HepG2 (cell line): ENCODE data around the gene DEPDC5. TPM values are rescaled to one million over a fixed set of nuclear protein-coding genes. Genes with fewer than 3 reads are reported as not detected.

Source experiments
- ATAC-seq: fragments of 200-7000 bp; cut with Tn5 transposase; 3 replicates; pipeline ENCODE4 v1.9.1; 2020; ENCODE audit warnings: mild to moderate bottlenecking, moderate library complexity
- BruUV-seq: library from RNA; stranded (reverse); fragments of 400-500 nt; replicated peaks from 2 replicates; lab custom pipeline; 2021; lab: Mats Ljungman, UMichigan
- CTCF ChIA-PET: fragments of 300-600 bp; formaldehyde crosslinking; extraction: SDS; loops from one replicate; lab custom pipeline; 2021; ENCODE audit warnings: low total read pairs, inconsistent platforms, low intra/inter-chr PET ratio; lab: Yijun Ruan, JAX
- POLR2A ChIA-PET: fragments of 350-600 bp; sonication (Branson Sonifier 250); formaldehyde crosslinking; loops from one replicate; lab custom pipeline; 2020; ENCODE audit warnings: antibody characterized with exemption, inconsistent platforms; lab: Yijun Ruan, JAX
- DNase-seq: peaks from one replicate; pipeline ENCODE4 v3.0.0-alpha.2; 2015; ENCODE audit warnings: low spot score
- FAIRE-seq: peaks from 3 replicates; lab custom pipeline; 2011; peaks lifted over from hg19 to GRCh38; lab: Jason Lieb, UNC
- H2AFZ ChIP-seq: one replicate; pipeline ENCODE4 v1.6.1; 2011; ENCODE audit warnings: low read length, inconsistent platforms
- H3K27ac ChIP-seq: fragments of 300-600 bp; 3 replicates; pipeline ENCODE4 v1.8.0; 2011; ENCODE audit warnings: mixed run types, mild to moderate bottlenecking, mixed read lengths, low read length, inconsistent platforms; ENCODE audit not compliant: insufficient read depth; ENCODE audit errors: extremely low read length
- H3K27me3 ChIP-seq, 2 experiments: fragments of 200-600 bp in 1 of 2; 2 replicates in 1 of 2; 3 replicates in 1 of 2; pipeline versions ENCODE4 v1.6.0 to v1.8.0; 2011; ENCODE audit warnings: low read length in 2 of 2, mild to moderate bottlenecking in 2 of 2, moderate library complexity in 2 of 2, inconsistent platforms in 1 of 2; ENCODE audit not compliant: insufficient read depth in 2 of 2, control insufficient read depth in 1 of 2
- H3K36me3 ChIP-seq, 2 experiments: fragments of 200-600 bp in 1 of 2; replicated peaks in 1 of 2; 2 replicates in 1 of 2; 3 replicates in 1 of 2; pipeline versions ENCODE4 v1.5.1 to v1.8.0; 2011; ENCODE audit warnings: low read length in 2 of 2, inconsistent platforms in 1 of 2; ENCODE audit not compliant: insufficient read depth in 2 of 2, control insufficient read depth in 1 of 2
- H3K4me1 ChIP-seq: 2 replicates; pipeline ENCODE4 v1.5.1; 2012; ENCODE audit warnings: low read length, inconsistent platforms; ENCODE audit not compliant: insufficient read depth
- H3K4me2 ChIP-seq: 2 replicates; pipeline ENCODE4 v1.6.0; 2011; ENCODE audit warnings: low read depth, low read length, inconsistent platforms
- H3K4me3 ChIP-seq, 3 experiments: fragments of 200-600 bp in 1 of 3; sonication (generic), shearing (Covaris generic) in 1 of 3; replicated peaks in 1 of 3; 2 replicates each; pipeline ENCODE4 v1.5.1; 2011 to 2016; ENCODE audit warnings: low read length in 3 of 3, inconsistent platforms in 2 of 3, low read depth in 2 of 3, mild to moderate bottlenecking in 2 of 3, control low read depth in 1 of 3, mixed read lengths in 1 of 3; ENCODE audit not compliant: insufficient read depth in 1 of 3
- H3K79me2 ChIP-seq: one replicate; pipeline ENCODE4 v1.6.1; 2011; ENCODE audit warnings: low read length, inconsistent platforms; ENCODE audit not compliant: insufficient read depth
- H3K9ac ChIP-seq: 2 replicates; pipeline ENCODE4 v1.6.0; 2011; ENCODE audit warnings: mild to moderate bottlenecking, low read depth, low read length, inconsistent platforms; ENCODE audit not compliant: insufficient read depth
- H3K9me3 ChIP-seq: 2 replicates; pipeline ENCODE4 v1.5.1; 2012; ENCODE audit warnings: mild to moderate bottlenecking, low read length
- H4K20me1 ChIP-seq: 2 replicates; pipeline ENCODE4 v1.6.0; 2011; ENCODE audit warnings: inconsistent platforms, mild to moderate bottlenecking, low read length, moderate library complexity; ENCODE audit not compliant: insufficient read depth
- CC2D1A ChIP-seq: sonication (generic); formaldehyde crosslinking; IDR thresholded peaks from 2 replicates; pipeline ENCODE4 v1.8.1; 2023; ENCODE audit warnings: mild to moderate bottlenecking, missing genetic modification reagents
- FOXK2 ChIP-seq: fragments of 450-650 bp; IDR thresholded peaks from 2 replicates; pipeline ENCODE4 v1.6.1; 2016
- GATA4 ChIP-seq: sonication (generic); IDR thresholded peaks from 2 replicates; pipeline ENCODE4 v1.6.1; 2016; ENCODE audit warnings: antibody characterized with exemption, low read depth, borderline replicate concordance
- GATAD2A ChIP-seq: IDR thresholded peaks from 2 replicates; pipeline ENCODE4 v1.6.1; 2016
- KLF12 ChIP-seq: sonication (generic); formaldehyde crosslinking; IDR thresholded peaks from 2 replicates; pipeline ENCODE4 v1.4.0; 2020; ENCODE audit warnings: missing genetic modification reagents, borderline replicate concordance
- MTA3 ChIP-seq: sonication (generic); formaldehyde crosslinking; IDR thresholded peaks from 2 replicates; pipeline ENCODE4 v1.4.0; 2020; ENCODE audit warnings: missing genetic modification reagents
- MTF2 ChIP-seq: sonication (generic); formaldehyde crosslinking; IDR thresholded peaks from 2 replicates; pipeline ENCODE4 v1.5.0; 2020; ENCODE audit warnings: missing genetic modification reagents, borderline replicate concordance
- RBM22 ChIP-seq: fragments of 200-400 bp; formaldehyde crosslinking; optimal IDR thresholded peaks from 2 replicates; pipeline ENCODE3; 2017; ENCODE audit warnings: mild to moderate bottlenecking, low read length, moderate library complexity
- SP4 ChIP-seq: sonication (generic); formaldehyde crosslinking; IDR thresholded peaks from 2 replicates; pipeline ENCODE4 v1.8.1; 2023; ENCODE audit warnings: mild to moderate bottlenecking, missing genetic modification reagents
- TAF1 ChIP-seq: sonication (generic); formaldehyde crosslinking; IDR thresholded peaks from 2 replicates; pipeline ENCODE4 v1.4.0; 2020; ENCODE audit warnings: missing genetic modification reagents
- ZNF720 ChIP-seq: sonication (generic); formaldehyde crosslinking; IDR thresholded peaks from 2 replicates; pipeline ENCODE4 v1.4.0; 2020; ENCODE audit warnings: missing genetic modification reagents
- WGBS: methylation state at CpG from one replicate; pipeline ENCODE4 v1.1.6; 2017; ENCODE audit warnings: low lambda C conversion rate; 5-methylcytosine and 5-hydroxymethylcytosine counted together
- in situ Hi-C: cut with HindIII; loops from 2 replicates; pipeline ENCODE4 v1.10.0; 2017; ENCODE audit warnings: low pct_unique_long_range_greater_than_20kb; ENCODE audit not compliant: extremely low pct_ligation_motif_present
- intact Hi-C: fragments of 100-400 bp; cut with micrococcal nuclease; formaldehyde crosslinking; loops from one replicate; pipeline ENCODE4 v1.10.0; 2022; ENCODE audit not compliant: unreplicated experiment
- polyA plus RNA-seq, 8 experiments: library from polyadenylated mRNA; depleted of rRNA in 3 of 8; stranded (reverse) in 7 of 8; unstranded in 1 of 8; fragments of >200 nt; fragmentation: Illumina TruSeq in 4 of 8; extraction: Trizol in 4 of 8; gene quantifications; 2 replicates each; pipeline versions ENCODE4 v1.2.1 to v1.2.3, GENCODE V29; 2011 to 2016; ENCODE audit warnings: low read depth in 4 of 8, missing spikeins in 1 of 8, mixed read lengths in 1 of 8; ENCODE audit not compliant: insufficient read depth in 1 of 8
- total RNA-seq, 5 experiments: library from RNA; depleted of rRNA; stranded (reverse); fragments of >200 nt; fragmentation: Illumina TruSeq; extraction: Trizol; gene quantifications; 2 replicates each; pipeline ENCODE4 v1.2.3, GENCODE V29; 2016; ENCODE audit warnings: low read depth in 1 of 5

DEPDC5 gene
- total and polyA plus RNA-seq, 2 of the 13 experiments (the other 11 are each of a cell fraction or from before 2014, with no cell fraction given) = 9.8 to 12.4 TPM

- in situ Hi-C loops = loop anchor here (25.0 kb wide), 1 partner anchor 389 kb away; no protein-coding TSS in a partner anchor
- Histone ChIP-seq H3K36me3 (peaks cover 12 to 17% of the 10 kb centered on the region in 2 experiments), H3K27me3 (no peaks in the 10 kb centered on the region), H3K27ac (no peak overlapping the region), H2AFZ (no peak overlapping the region), H3K4me2 (no peak overlapping the region), H3K9ac (no peak overlapping the region), H4K20me1 (peaks cover 10% of the 10 kb centered on the region), H3K79me2 (peaks cover 70% of the 10 kb centered on the region), H3K9me3 (no peaks in the 10 kb centered on the region), H3K4me3 (no peak overlapping the region), H3K4me1 (peaks cover 33% of the 10 kb centered on the region)
- no peak for FAIRE-seq
- intact Hi-C loops = loop anchor here (1.0 kb wide), 1 partner anchor 198 kb away; no protein-coding TSS in a partner anchor
- no peak for DNase-seq
- ChIA-PET POLR2A (interaction anchor here (1.7 kb wide), 1 partner anchor 289 kb away, joined by 5 read pairs; the partner anchor contains the start of gene PISD), CTCF (no interaction called here)
- no peak for TF ChIP-seq GATAD2A (CRISPR knock-in tag)
- peak; percentile 48 for TF ChIP-seq RBM22
- TF ChIP-seq TAF1 (CRISPR knock-in tag) = 0 out of 2 replicates have a peak, but pooled peaks have one; percentile 20
- TF ChIP-seq CC2D1A (CRISPR knock-in tag) = no peak
- TF ChIP-seq GATA4 = no peak
- no peak for TF ChIP-seq MTA3
- TF ChIP-seq FOXK2 = no peak
- no peak for TF ChIP-seq MTF2
- TF ChIP-seq KLF12 (CRISPR knock-in tag) = no peak
- no peak for TF ChIP-seq SP4 (CRISPR knock-in tag)
- TF ChIP-seq ZNF720 (CRISPR knock-in tag) = no peak
- 96% methylated on average over 8 of the region's 8 CpGs for WGBS
- BruUV-seq = no TSS peak
- ATAC-seq = peak; percentile 38
Observed at GRCh38 chr22:31951194-31952093, 197.6 kb downstream of the DEPDC5 start.
